Fibroblast of upper back skin (primary cell): ENCODE measurements around the gene STAT5B.
A peak's percentile ranks its signal among the peaks of the same experiment; 100 is the strongest.
"Not testable (repeated sequence)": the region's sequence is repeated elsewhere in the genome, so short reads cannot be mapped to it uniquely, and the experiment has no call there.

Experiments used
- DNase-seq: peaks from one replicate; pipeline ENCODE4 v3.0.0-alpha.2; 2013

Gene STAT5B

DNA sequence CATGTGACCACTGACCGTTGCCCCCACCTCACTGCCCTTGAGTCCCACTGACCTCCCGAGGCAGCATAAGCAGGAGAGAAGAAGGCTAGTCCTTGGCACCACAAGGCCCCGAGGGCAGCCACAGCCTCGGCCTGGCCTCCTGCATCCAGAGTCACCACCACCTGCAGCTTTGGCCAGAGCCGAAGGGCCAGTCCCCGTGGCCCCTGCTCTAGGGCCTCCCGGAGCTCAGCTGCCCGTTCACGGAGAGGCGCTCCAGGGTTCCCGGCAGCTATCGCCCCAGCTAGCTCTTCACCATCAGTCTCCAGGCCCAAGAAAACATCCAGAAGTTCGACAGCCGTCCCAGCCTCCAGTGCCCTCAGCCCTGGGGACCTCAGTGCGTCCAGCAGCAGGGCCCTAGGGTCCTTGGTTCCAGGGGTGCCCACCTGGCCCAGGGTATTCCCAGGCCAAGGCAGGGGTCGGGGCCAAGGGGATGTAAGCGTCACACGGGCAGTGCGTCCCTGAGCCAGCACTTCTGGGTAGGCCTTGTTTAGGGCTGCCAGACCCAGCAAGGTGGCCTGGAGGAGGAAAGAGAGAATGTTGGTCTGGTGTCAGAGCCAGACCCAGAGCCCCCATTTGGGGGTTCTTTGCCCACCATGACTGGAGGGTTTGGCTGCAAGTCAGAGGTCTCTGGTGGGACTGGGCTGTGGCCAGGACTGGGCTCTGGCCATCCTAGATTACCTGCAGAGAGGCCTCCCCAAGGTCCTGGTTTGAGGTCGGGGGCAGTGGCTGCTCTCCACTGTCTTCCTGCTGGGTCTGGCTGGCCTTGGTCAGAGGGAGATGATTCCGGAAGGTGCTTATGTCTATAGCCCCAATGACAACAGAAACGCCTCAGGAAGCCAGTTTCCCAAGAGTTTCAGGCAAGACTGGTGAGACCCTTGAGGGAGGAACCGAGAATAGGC lies 83.7 kb downstream of the STAT5B start:
- DNase-seq: no peak

DNA sequence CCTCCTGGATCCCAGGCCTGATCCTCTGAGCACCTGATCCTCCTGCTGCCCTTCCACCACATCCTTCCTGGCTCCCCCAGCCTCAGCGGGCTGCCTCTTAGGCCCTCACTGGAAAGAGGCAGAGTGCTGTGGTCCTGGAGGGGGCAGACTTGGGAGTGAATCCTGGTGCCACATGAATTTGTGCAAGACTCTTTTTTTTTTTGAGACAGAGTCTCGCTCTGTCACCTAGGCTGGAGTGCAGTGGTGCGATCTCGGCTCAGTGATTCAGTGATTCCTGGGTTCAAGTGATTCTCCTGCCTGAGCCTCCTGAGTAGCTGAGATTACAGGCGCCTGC lies 84.9 kb downstream of the STAT5B start:
- DNase-seq: no peak

DNA sequence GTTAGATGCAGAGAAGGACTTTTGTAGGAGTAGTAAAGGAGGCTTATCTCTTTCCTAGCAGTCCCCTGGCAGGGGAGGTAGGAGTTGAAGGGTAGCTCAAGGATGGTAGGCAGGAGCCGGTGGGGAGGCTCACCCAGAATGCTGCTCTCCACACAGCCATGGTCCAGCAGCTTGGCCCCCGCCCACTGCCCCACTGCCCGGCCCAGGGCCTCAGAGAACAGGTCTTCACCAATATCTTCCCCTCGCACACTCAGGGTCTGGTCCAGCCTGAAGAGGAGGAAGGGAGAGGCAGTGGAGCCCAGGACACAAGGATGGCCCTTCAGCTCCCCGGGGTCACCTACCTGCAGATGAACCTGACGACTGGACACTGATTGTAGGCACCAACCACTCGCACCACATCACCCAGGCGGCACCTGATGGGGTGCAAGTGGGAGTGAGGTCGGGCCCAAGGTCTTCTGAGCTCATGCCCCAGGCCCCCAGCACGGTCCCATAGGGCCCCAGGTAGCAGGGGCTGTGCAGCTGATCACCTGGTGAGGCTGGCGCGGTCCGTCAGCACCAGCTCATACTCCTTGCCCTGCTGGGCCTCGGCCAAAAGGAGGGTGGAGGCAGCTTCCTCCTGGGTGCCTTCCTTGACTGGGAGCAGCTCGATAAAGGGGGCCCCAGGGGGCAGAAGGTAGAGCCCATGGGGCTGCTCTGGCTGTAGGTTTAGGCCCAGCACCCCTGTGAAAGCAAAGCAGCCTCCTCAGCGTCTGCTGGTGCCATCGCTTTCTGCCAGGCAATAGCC lies 85.5 kb downstream of the STAT5B start:
- DNase-seq: no peak

DNA sequence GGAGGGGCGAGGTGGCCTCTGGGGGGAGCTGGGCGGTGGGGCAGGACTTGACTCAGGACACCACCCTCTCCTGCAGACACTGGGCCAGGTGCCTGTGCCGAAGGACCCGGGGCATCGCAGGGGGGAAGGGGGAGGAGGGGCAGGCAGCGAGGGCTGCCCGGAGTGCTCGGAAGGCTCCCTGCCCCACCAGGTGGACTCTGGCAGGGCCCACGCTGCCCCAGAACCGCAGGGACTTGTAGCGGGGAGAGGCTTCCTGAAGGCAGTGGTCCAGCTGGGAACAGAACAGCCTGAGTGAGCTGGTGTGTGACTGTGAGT lies 86.6 kb downstream of the STAT5B start:
- no peak for DNase-seq

DNA sequence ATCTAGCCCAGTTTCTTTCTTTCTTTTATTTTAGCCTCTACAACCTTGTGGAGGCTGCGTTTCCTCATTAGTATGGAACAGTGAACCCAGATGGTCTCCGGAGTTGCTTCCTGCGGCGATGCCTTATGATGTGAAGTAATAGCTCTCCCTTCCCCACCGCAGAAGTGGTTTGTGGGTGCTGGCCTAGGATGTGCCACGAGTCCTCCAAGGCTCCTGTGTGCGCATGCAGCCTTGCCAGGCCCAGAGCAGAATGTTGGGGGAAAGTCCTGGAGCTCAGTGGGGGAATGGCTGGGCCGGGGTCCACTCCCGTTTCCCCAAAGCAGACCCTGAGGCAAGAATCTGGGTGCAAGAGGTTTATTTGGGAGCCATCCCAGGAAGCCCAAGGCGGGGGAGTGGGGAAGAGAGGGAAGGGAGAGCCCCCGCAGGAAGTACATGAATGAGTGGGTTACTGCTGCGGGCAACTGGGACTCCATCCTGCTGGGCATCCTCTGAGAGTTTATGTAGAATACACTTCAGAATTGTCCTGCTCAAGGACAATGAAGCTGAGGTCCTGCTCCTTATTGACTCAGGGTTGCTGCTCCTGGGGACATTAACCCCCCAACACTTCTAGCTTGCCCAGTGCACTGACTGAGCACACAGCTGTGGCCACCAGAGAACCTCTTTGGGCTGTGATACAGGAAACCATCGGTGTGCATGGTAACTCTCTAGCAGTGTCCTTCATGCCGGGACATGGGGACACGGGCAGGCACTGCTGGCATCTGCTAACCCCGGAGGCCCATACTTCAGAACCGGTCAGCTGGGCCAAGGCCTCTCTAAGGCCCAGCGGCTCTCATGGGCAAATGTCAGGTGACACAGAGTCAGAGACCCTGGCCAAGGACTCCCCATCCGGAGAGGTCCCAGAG lies 87.2 kb downstream of the STAT5B start:
- DNase-seq: no peak

DNA sequence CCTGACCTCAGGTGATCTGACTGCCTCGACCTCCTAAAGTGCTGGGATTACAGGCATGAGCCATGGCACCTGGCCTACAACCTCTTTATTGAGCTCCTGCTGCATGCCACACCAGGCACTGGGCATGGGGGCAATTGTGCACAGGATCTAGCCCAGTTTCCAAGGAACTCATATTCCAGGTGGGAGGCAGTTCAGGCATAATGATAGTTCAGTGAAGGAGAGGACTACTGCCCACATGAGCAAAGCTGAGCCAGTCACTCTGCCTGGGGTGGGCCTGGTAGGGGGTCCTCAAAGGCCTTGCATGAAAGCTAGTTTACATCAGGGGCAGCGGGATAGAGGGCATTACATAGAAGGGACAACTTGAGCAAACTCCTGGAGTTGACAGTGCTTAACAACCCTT lies 88.4 kb downstream of the STAT5B start:
- DNase-seq: no peak

DNA sequence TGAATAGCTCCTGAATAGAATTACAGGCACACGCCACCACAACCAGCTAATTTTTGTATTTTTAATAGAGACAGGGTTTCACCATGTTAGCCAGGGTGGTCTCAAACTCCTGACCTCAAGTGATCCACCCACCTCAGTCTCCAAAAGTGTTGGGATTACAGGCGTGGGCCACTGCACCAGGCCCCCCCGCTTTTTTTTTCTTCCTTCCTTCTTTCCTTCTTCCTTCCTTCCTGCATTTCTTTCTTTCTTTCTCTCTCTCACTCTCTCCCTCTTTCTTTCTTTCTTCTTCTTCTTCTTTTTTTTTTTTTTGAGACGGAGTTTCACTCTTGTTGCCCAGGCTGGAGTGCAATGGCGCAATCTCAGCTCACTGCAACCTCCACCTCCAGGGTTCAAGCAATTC lies 90.0 kb downstream of the STAT5B start:
- DNase-seq: not testable (repeated sequence)

DNA sequence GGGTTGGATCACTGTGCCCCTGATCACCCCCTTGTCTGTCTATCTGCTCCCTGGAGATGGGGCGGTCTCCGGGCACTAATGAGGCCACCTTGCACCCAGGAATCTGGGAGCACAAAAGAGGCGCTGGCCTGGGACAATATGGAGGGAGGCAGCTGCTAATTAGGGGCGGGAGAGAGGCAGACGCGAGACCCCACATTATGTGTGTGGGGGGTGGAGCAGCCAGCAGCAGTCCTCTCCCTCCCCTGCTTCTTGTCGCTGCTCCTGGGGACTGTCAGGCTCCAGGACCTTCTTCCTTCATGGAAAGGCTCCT lies 90.6 kb downstream of the STAT5B start:
- no peak for DNase-seq

DNA sequence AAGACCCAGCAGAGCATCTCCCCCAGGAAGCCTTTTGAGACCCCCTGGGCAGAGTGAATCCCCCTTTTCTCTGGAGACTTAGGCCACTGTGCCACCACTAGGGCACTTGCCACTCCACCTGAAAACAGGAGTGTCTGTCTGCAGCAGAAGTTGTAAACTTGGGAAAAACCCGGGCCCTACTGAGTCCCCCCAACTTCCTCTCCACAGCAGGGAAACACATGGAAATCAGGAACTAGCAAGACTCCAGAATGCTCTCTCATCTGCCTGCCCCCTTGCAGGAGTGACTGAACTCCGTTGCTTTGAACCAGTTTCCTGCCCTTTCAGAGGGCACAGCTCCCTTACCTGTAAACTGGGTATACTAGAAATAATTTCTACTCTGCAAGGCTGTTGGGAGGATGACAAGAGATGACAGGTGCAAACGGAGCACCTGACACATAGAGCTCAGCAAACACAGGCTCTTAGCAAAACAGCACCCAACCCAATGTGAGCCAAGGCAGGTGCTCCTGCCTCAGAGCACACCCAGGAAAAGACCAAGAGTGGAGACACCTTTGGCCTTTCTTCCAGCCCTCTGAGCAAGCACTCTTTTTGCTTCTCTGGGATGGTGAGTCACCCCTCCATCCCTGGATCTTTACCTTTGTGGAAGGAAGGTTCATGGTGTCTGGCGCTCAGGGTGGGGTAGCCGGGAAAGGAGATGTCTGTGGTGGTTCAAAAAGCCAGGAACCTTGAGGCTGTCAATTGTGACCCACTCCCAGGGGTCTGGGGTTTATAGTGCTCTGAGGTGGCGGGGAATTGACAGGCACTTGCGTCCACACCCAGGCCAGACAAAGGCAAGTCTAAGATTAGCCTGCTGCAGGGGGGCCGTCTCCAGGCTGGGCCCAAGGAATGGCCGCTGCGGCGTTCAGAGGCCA lies 91.2 kb downstream of the STAT5B start, which contains the start of gene HCRT:
Gene HCRT, minus strand, starts transcription at position 740 of the 908 bp plus-strand sequence. Its CDS starts 87 bp downstream, at position 653.
- DNase-seq: no peak

DNA sequence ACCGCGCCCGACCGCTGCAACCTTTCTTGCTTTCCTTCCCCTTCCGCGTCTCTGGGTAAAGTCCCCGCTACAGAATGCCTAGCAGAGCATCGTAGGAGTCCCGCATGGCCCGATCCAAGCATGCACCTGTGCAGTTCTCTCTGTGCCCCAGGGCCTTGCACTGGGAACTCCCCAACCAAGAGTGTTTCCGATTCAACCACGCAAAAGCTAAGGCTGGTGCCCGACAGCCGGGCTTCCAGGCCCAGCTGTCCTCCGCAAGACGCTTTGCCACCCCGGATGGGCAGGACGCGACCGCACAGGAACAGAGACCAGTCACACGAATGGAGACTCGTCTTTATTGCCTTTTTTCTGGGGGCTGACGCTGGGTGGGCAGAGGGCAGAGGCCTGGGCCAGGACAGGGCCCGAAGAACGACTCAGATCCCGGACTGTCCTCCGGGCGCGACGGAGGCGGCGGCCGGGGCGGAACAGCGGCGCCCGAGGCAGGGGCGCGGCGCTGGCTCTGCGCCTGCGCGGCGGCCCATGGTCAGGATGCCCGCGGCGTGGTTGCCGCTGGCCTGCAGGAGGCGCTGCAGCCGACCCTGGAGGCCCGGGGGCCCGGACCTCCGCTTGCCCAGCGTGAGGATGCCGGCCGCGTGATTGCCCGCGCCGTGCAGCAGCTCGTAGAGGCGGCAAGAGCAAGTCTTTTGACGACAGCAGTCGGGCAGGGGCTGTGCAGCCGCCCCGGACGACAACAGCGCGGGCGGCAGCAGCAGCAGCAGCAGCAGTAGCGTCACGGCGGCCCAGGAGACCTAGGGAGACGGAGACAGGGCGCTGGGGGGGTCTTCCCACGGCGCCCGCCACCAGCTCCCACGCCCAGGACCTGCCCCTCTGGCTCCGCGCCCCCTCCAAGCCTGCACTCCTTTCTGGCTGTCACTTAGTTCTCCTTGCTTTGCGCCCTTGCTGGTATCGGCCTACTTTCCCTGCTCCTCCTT lies 92.2 kb downstream of the STAT5B start:
- peak; percentile 60 for DNase-seq

DNA sequence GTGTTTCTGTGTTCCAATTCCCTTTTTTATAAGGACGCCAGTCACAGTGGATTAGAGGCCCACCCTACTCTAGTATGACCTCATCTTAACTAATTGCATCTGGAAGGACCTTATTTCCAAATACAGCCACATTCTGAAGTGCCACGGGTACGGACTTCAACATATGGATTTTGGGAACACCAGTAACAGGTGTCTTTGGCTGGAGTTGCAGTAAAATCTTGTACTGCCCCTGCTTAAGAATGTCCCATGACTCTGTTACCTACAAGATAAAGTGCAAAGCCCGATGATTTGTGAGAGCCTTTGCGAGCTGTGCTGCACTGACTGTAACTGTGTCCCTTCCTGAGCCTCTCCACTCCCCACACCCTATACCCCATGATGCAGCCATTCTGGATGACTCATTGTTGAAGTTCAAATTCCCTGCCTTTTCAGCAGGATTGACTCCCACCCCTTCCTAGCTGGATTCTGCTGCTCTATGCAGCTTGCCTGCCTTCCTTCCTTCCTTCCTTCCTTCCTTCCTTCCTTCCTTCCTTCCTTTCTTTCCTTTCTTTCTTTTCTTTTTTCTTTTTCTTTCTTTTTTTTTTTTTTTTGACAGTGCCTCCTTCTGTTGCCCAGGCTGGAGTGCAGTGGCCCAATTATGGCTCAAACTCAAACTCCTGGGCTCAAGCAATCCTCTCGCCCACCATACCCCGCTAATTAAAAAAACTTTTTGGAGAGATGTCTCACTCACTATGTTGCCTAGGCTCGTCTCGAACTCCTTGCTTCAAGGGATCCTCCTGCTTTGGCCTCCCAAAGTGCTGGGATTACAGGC lies 93.1 kb downstream of the STAT5B start:
- DNase-seq: peak; percentile 21

DNA sequence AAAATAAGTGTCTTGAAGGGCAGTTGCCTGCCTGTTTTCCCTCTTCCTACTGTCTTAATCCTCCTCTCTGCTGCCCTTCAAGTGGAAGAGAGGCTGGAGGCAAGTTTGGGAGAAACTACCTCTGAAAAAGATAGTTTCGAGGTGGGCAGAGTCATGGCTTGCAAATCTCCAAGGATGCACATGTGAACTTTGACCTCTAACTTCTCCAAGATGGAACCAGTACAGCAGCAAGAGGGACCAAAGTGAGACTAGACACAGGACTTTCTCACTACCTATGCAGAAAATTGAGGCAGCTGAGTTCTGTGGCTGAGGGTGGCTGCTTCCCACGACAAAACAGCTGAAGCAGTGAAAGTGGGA lies 94.4 kb downstream of the STAT5B start:
- DNase-seq: no peak

DNA sequence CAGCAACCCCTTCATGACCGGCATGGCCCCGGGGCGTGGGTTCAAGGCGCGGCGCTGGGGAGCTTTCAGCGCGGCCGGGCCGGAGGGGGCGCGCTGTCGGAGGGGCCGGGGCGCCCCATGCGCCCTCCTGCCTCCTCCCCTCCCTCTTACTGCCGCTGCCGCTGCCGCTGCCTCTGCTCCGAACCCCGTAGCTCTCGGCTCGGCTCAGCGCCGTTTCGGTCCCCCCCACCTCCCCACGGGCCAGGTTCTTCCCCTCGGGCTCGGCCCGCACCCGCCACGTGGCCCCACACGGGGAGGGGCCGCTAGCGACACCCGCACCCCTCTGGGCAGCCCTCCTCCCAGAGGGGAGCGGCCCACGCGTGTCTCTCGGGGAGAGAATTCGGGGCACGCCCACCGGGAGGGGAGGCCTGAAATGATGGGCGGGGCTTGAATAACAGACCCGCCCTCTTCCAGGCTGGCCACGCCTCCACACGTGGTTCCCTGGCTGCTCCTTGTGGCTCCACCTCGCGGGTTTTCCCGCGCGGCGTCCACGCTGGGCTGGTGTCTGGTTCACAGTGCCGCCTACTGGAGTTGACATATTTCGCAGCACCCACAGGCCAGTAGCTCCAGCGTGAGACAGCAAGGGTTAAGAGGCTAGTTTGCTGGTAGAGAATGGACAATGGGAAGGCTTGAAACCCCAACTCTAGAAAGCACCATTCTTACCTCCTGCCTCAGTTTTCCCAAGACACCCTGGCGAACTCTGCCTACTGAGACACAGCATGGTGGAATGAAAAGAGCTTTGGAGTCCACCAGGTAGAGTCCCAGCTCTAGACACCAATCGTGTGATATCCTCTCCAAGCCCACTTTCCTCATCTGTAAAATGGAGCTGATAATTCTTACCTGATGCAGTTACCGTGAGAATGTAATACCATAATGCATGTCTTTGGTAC lies 95.0 kb downstream of the STAT5B start, which contains the start of gene KCNH4:
Gene KCNH4, minus strand, starts transcription at position 221 of the 929 bp plus-strand sequence. Its CDS starts 197 bp downstream, at position 24.
- DNase-seq: peak; percentile 43

DNA sequence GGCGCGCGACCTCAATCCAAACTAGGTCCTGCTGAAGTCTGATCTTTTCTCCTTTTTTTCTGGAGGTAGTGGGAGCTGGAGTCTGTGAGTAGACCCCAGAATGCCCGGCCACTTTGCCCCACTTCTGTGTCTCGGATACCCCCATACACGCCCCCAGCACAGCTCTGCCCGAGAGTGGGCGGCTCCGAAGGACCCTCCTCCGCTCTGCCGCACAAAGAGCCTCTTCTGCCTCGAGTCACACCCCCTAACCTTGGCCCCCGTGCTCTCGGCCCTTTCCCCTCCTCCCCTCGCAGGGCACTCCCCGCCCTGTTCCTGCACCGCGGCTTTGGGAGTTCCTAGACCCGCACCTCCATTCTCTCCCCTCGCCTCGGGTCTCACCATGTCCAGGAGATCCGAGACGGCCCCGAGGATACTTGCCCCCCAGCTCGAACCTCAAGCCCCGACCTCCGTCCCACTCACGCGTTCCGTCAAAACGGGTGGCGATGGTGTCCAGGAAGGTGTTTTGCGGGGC lies 95.7 kb downstream of the STAT5B start:
- no peak for DNase-seq

DNA sequence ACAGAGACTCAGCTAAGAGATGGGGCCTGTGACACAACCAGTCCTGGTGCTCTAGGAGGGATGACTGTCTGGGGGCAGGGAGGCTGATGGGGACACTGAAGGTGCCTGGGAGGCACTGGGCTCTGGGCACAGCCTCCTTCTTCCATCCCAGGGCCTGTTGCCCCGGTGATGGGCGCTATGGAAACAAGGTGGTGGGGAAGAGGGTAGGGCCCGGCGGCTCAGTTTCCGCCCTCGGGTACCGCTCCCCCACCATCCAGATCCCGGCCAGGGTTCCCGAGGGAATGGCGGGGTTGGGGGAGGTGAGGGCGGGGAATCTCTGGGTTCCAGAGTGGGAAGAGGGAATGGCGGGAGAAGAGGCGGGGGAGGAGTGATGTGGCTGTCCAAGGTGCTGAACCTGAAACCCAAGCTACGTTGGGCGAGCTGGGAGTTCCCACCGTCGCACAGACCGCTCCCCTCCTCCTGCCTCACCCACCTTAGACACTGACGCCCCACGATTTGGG lies 96.2 kb downstream of the STAT5B start:
- DNase-seq: peak; percentile 34

DNA sequence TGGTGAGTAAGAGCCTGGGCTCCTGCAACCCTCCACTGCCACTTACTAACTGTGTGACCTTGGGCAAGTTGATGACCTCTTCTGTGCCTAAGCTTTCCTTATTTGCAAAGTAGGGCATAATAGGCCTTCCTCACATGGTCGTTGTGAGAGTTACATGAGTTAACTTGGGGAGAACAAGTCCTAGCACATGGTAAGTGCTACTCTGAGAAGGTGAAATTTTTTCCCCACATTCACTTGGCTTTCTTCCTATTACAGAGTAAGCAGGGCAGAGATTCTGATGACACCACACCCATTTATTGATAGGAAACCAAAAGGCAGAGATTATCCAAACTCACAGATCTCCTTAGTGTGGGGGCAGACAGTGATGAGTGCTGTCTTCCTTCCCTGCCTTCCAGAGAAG lies 96.9 kb downstream of the STAT5B start:
- no peak for DNase-seq

DNA sequence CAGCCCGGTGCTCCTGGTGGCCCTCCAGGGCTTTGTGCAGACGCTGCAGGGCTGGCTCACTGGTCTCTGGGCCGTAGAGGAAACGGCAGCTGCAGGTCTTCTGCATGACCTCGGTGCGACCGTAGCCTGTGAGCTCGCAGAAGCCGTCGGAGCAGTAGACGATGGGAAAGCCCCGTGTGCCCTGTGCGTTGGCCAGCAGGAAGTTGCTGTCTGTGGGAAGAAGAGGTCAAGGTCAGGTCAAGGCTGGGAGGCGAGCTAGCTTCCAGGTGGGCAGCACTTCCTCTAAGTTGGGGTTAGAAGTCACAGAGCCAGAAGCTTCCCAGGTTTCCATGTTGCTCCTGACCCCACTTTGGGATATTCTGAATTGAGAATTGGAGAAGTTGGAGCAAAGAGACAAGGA lies 97.4 kb downstream of the STAT5B start:
- DNase-seq: no peak

DNA sequence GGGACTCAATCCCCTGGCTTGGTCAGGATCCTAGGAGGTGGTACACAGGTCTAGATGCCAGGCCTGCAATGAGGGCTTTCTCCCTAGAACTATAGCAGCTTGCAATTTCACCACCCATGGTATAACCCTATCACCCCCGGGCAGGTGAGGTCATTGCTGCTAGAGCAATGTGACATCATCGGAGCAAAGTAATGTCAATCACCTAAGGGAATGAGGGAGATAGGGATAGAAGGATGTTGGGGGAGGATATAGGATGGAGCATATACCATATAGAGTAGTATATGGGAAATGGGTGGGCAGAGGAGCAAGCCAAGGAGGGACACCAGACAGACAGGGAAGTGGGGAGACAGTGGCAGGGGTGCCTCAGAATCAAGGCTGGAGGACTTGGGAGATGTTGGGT lies 98.5 kb downstream of the STAT5B start:
- no peak for DNase-seq
